B cell (primary cell): ENCODE results near the gene ARHGAP42. TPM values are rescaled to one million over a fixed set of nuclear protein-coding genes. Genes with fewer than 3 reads are reported as not detected.

ENCODE experiments used
- ATAC-seq: fragments of 200-7000 bp; cut with Tn5 transposase; one replicate; pipeline ENCODE4 v1.10.0; 2021; ENCODE audit warnings: low read depth, mild to moderate bottlenecking, moderate number of reproducible peaks, moderate library complexity
- CTCF ChIA-PET: fragments of 350-600 bp; sonication (Branson Sonifier 250); formaldehyde crosslinking; loops from one replicate; lab custom pipeline; 2021; ENCODE audit warnings: antibody characterized with exemption, inconsistent platforms; lab: Charles Lee
- POLR2A ChIA-PET: fragments of 350-600 bp; sonication (Branson Sonifier 250); formaldehyde crosslinking; loops from one replicate; lab custom pipeline; 2021; ENCODE audit warnings: antibody characterized with exemption; lab: Charles Lee
- DNase-seq: peaks from one replicate; pipeline ENCODE4 v3.0.0; 2013
- H2AFZ ChIP-seq: 2 replicates; pipeline ENCODE4 v1.6.1; 2012; ENCODE audit warnings: mild to moderate bottlenecking, low read depth, low read length; ENCODE audit not compliant: insufficient read depth, poor library complexity, severe bottlenecking
- H3K27ac ChIP-seq, 2 donors: 1 replicate in 1 of 2; 2 replicates in 1 of 2; pipeline ENCODE4 v1.5.1; 2012 to 2013; ENCODE audit warnings: low read length in 2 of 2, mild to moderate bottlenecking in 2 of 2, moderate library complexity in 1 of 2
- H3K27me3 ChIP-seq, 4 experiments: fragments of 200-600 bp in 1 of 4; sonication (generic) in 1 of 4; replicated peaks in 1 of 4; 1 replicate in 2 of 4; 2 replicates in 2 of 4; pipeline versions ENCODE4 v1.6.1 to v1.7.0; 2013 to 2016; ENCODE audit warnings: low read length in 3 of 4, mild to moderate bottlenecking in 2 of 4, mixed read lengths in 1 of 4, moderate library complexity in 1 of 4; ENCODE audit not compliant: insufficient read depth in 4 of 4, control insufficient read depth in 3 of 4; ENCODE audit errors: control extremely low read depth in 1 of 4
- H3K36me3 ChIP-seq, 2 experiments: replicated peaks in 1 of 2; 1 replicate in 1 of 2; 2 replicates in 1 of 2; pipeline versions ENCODE4 v1.6.1 to v1.7.1; 2013; ENCODE audit warnings: low read length in 1 of 2; ENCODE audit not compliant: insufficient read depth in 2 of 2, control insufficient read depth in 1 of 2; ENCODE audit errors: control extremely low read depth in 1 of 2, extremely low read depth in 1 of 2
- H3K4me1 ChIP-seq, 2 donors: fragments of 200-600 bp in 1 of 2; sonication (generic) in 1 of 2; 1 replicate in 1 of 2; 2 replicates in 1 of 2; pipeline versions ENCODE4 v1.5.1 to v1.6.1; 2013 to 2017; ENCODE audit warnings: low read length in 2 of 2; ENCODE audit not compliant: control insufficient read depth in 2 of 2, insufficient read depth in 2 of 2
- H3K4me2 ChIP-seq: replicated peaks from 2 replicates; pipeline ENCODE3; 2012; ENCODE audit warnings: mild to moderate bottlenecking, low read depth, low read length; ENCODE audit not compliant: poor library complexity, severe bottlenecking
- H3K4me3 ChIP-seq, 5 experiments: fragments of 200-600 bp in 1 of 5; sonication (generic) in 1 of 5; 1 replicate in 3 of 5; 2 replicates in 2 of 5; pipeline versions ENCODE4 v1.5.1 to v1.7.0; 2011 to 2016; ENCODE audit warnings: low read length in 4 of 5, mild to moderate bottlenecking in 4 of 5, low read depth in 2 of 5, control low read depth in 1 of 5, moderate library complexity in 1 of 5; ENCODE audit not compliant: insufficient read depth in 1 of 5; ENCODE audit errors: control extremely low read depth in 1 of 5, extremely low read depth in 1 of 5
- H3K79me2 ChIP-seq: fragments of 200-600 bp; sonication (generic); one replicate; pipeline ENCODE4 v1.6.0; 2016; ENCODE audit warnings: low read length; ENCODE audit not compliant: control insufficient read depth, insufficient read depth
- H3K9ac ChIP-seq: fragments of 200-600 bp; sonication (generic); 2 replicates; pipeline ENCODE4 v1.6.1; 2017; ENCODE audit warnings: mild to moderate bottlenecking, low read length, moderate library complexity
- H3K9me3 ChIP-seq, 3 donors: one replicate each; pipeline versions ENCODE4 v1.6.1 to v1.7.1; 2013; ENCODE audit warnings: low read length in 2 of 3; ENCODE audit not compliant: control insufficient read depth in 2 of 3, insufficient read depth in 1 of 3; ENCODE audit errors: control extremely low read depth in 1 of 3
- H4K20me1 ChIP-seq: 2 replicates; pipeline ENCODE4 v1.6.0; 2012; ENCODE audit warnings: mild to moderate bottlenecking, low read length; ENCODE audit not compliant: insufficient read depth, control insufficient read depth, poor library complexity, severe bottlenecking
- H3K27ac Mint-ChIP-seq: one replicate; pipeline ENCODE4 v1.8.0; 2021; ENCODE audit warnings: mixed read lengths
- H3K27me3 Mint-ChIP-seq: one replicate; pipeline ENCODE4 v1.8.0; 2021; ENCODE audit warnings: mixed read lengths
- H3K4me1 Mint-ChIP-seq: one replicate; pipeline ENCODE4 v1.8.0; 2021; ENCODE audit warnings: mixed read lengths
- H3K4me3 Mint-ChIP-seq: one replicate; pipeline ENCODE4 v1.8.0; 2021; ENCODE audit warnings: mixed read lengths
- H3K9me3 Mint-ChIP-seq: one replicate; pipeline ENCODE4 v1.8.0; 2022; ENCODE audit warnings: mixed read lengths; ENCODE audit not compliant: insufficient read depth
- CTCF ChIP-seq: fragments of 200-600 bp; IDR thresholded peaks from one replicate; pipeline ENCODE4 v1.8.0; 2022; ENCODE audit warnings: antibody characterized with exemption, mild to moderate bottlenecking
- EZH2 ChIP-seq: IDR thresholded peaks from 2 replicates; pipeline ENCODE4 v1.6.1; 2012; ENCODE audit warnings: borderline replicate concordance, low read depth, mild to moderate bottlenecking, moderate library complexity, low read length; ENCODE audit not compliant: insufficient read depth, poor library complexity, severe bottlenecking
- WGBS: methylation state at CpG from one replicate; pipeline ENCODE4 v1.1.5; 2013; ENCODE audit warnings: missing lambda C conversion rate; ENCODE audit not compliant: insufficient coverage; 5-methylcytosine and 5-hydroxymethylcytosine counted together
- intact Hi-C: fragments of 100-400 bp; cut with micrococcal nuclease; formaldehyde crosslinking; loops from one replicate; pipeline ENCODE4 v1.10.0; 2022
- polyA plus RNA-seq: library from polyadenylated mRNA; depleted of rRNA; stranded (reverse); fragments of >200 nt; gene quantifications from 2 replicates; pipeline ENCODE4 v1.2.3, GENCODE V29; 2012
- total RNA-seq, 2 donors: library from RNA; stranded (reverse); fragments of 120-200 nt in 1 of 2; gene quantifications; 1 replicate in 1 of 2; 2 replicates in 1 of 2; pipeline versions ENCODE4 v1.2.3 to v1.2.4, GENCODE V29; 2013 to 2022

The ARHGAP42 gene
- total and polyA plus RNA-seq, 2 donors (not counting 1 experiment from before 2014, with no cell fraction given) = 3.8 to 4.9 TPM

DNA sequence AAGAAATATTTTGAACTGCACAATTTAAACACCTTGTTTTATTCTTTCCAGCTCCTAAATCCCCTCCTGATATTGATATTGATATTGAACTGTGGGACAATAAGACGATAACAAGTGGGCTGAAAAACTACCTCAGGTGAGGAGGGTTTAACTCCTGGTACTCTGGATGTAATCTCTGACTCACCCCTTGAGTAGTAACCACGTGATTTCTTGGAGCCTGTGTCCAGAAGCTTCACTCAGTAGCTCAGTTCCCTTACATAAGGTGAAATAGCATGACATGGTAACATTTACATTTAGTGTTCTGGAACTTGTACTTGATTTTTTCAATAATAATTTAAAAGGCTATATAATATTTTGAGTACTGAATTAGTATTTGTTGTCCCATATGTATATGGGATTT is 274.5 kb downstream of the ARHGAP42 start:
- WGBS = no CpG with 5 or more reads among the region's 2 CpGs
- Mint-ChIP-seq H3K4me1 (no peaks in the 10 kb centered on the region), H3K9me3 (no peaks in the 10 kb centered on the region), H3K27ac (no peak overlapping the region), H3K27me3 (no peaks in the 10 kb centered on the region), H3K4me3 (no peak overlapping the region)
- DNase-seq = no peak
- no peak for TF ChIP-seq CTCF
- no peak for TF ChIP-seq EZH2
- no peak overlapping the region for H3K27ac ChIP-seq
- no peaks in the 10 kb centered on the region for H3K27me3 ChIP-seq
- no peak for ATAC-seq
- H3K36me3 ChIP-seq = peaks cover 0 to 2% of the 10 kb centered on the region in 2 experiments
- intact Hi-C loops = no loop called here
- ChIA-PET CTCF (no interaction called here), POLR2A (no interaction called here)
- no peak overlapping the region for H3K9ac ChIP-seq
- H3K9me3 ChIP-seq = no peaks in the 10 kb centered on the region
- no peak overlapping the region for H2AFZ ChIP-seq
- H3K79me2 ChIP-seq = no peaks in the 10 kb centered on the region
- H3K4me3 ChIP-seq = no peak overlapping the region
- H4K20me1 ChIP-seq = no peaks in the 10 kb centered on the region
- no peaks in the 10 kb centered on the region for H3K4me1 ChIP-seq
- no peak overlapping the region for H3K4me2 ChIP-seq

- Histone ChIP-seq H3K4me3 (no peak overlapping the region), H3K27ac (no peak overlapping the region), H2AFZ (no peak overlapping the region), H3K27me3 (no peaks in the 10 kb centered on the region), H4K20me1 (no peaks in the 10 kb centered on the region), H3K9ac (no peak overlapping the region), H3K4me1 (no peaks in the 10 kb centered on the region), H3K4me2 (no peak overlapping the region), H3K9me3 (peaks cover 0 to 5% (median 0%) of the 10 kb centered on the region in 3 donors), H3K36me3 (peaks cover 0 to 2% of the 10 kb centered on the region in 2 experiments), H3K79me2 (no peaks in the 10 kb centered on the region)
- 0% methylated on average over 1 of the region's 1 CpG for WGBS
- Mint-ChIP-seq H3K4me3 (no peak overlapping the region), H3K27me3 (no peaks in the 10 kb centered on the region), H3K4me1 (no peaks in the 10 kb centered on the region), H3K9me3 (no peaks in the 10 kb centered on the region), H3K27ac (no peak overlapping the region)
- DNase-seq = no peak
- intact Hi-C loops = no loop called here
- no peak for ATAC-seq
- CTCF ChIA-PET = no interaction called here
- POLR2A ChIA-PET = no interaction called here
- TF ChIP-seq EZH2 (no peak), CTCF (no peak)
These were observed 276.3 kb downstream of the ARHGAP42 start for GRCh38 chr11:100963375-100963774.
